Brain microvascular endothelial cell (primary cell): ENCODE data around the gene DSTN.
A peak's percentile ranks its signal among the peaks of the same experiment; 100 is the strongest.

Source experiments
- DNase-seq: peaks from one replicate; pipeline ENCODE4 v3.0.0-alpha.2; 2020
- H3K27ac ChIP-seq: fragments of 250-450 bp; sonication (Bioruptor Pico); 2 replicates; pipeline ENCODE4 v1.5.1; 2020; ENCODE audit warnings: mild to moderate bottlenecking, moderate library complexity
- H3K27me3 ChIP-seq: fragments of 250-450 bp; sonication (Bioruptor Pico); replicated peaks from 2 replicates; pipeline ENCODE4 v1.5.1; 2020; ENCODE audit warnings: mild to moderate bottlenecking
- H3K36me3 ChIP-seq: fragments of 250-450 bp; sonication (Bioruptor Pico); replicated peaks from 2 replicates; pipeline ENCODE4 v1.5.1; 2020; ENCODE audit warnings: mild to moderate bottlenecking
- H3K4me3 ChIP-seq: 2 replicates; pipeline ENCODE4 v1.5.1; 2011; ENCODE audit warnings: low read depth, mild to moderate bottlenecking, control low read depth, low read length, moderate library complexity
- CTCF ChIP-seq: IDR thresholded peaks from 2 replicates; pipeline ENCODE4 v1.5.1; 2011; ENCODE audit warnings: low read depth, mild to moderate bottlenecking, moderate library complexity, low read length, control low read depth, inconsistent platforms; ENCODE audit errors: missing control alignments
- in situ Hi-C: cut with HindIII; loops from 2 replicates; pipeline ENCODE4 v1.10.0; 2017; ENCODE audit warnings: low sequenced_read_pairs, low pct_ligation_motif_present

Gene DSTN

GRCh38 chr20:17643531-17644188 lies 73.8 kb downstream of the DSTN start:
- peaks cover 54% of the 10 kb centered on the region for H3K36me3 ChIP-seq
- in situ Hi-C loops: no loop called here
- DNase-seq: peak; percentile 19

GRCh38 chr20:17644451-17644850 lies 74.6 kb downstream of the DSTN start:
- Histone ChIP-seq H3K36me3 (peaks cover 46% of the 10 kb centered on the region), H3K27ac (peak overlapping the region; percentile 42), H3K27me3 (no peaks in the 10 kb centered on the region), H3K4me3 (no peak overlapping the region)
- DNase-seq: no peak
- in situ Hi-C loops: no loop called here
- TF ChIP-seq CTCF: no peak

More at GRCh38 chr20:17643531-17644188, 73.8 kb downstream of the DSTN start:
- Histone ChIP-seq H3K27ac (peak overlapping the region; percentile 42), H3K4me3 (no peak overlapping the region), H3K27me3 (no peaks in the 10 kb centered on the region)
- no peak for TF ChIP-seq CTCF

- Histone ChIP-seq H3K27me3 (no peaks in the 10 kb centered on the region), H3K27ac (no peak overlapping the region), H3K4me3 (no peak overlapping the region), H3K36me3 (peaks cover 46% of the 10 kb centered on the region)
- in situ Hi-C loops: no loop called here
- no peak for DNase-seq
- no peak for TF ChIP-seq CTCF
Measured at GRCh38 chr20:17645010-17645409, 75.1 kb downstream of the DSTN start.

- no peak for DNase-seq
- no peak for TF ChIP-seq CTCF
- Histone ChIP-seq H3K27me3 (no peaks in the 10 kb centered on the region), H3K4me3 (no peak overlapping the region), H3K36me3 (peaks cover 45% of the 10 kb centered on the region), H3K27ac (no peak overlapping the region)
- in situ Hi-C loops: no loop called here
Measured at GRCh38 chr20:17645546-17646208, 75.8 kb downstream of the DSTN start.

- no peak overlapping the region for H3K27ac ChIP-seq
- H3K36me3 ChIP-seq: peaks cover 38% of the 10 kb centered on the region
- no peaks in the 10 kb centered on the region for H3K27me3 ChIP-seq
- no peak overlapping the region for H3K4me3 ChIP-seq
- no peak for DNase-seq
- in situ Hi-C loops: no loop called here
- TF ChIP-seq CTCF: no peak
Measured at GRCh38 chr20:17646209-17646960, 76.5 kb downstream of the DSTN start.
